ENCODE measurements around the gene ATP5F1E. TPM values are rescaled to one million over a fixed set of nuclear protein-coding genes. Genes with fewer than 3 reads are reported as not detected.
A peak's percentile ranks its signal among the peaks of the same experiment; 100 is the strongest.

ATP5F1E gene
- 10 to 100 TPM; 45.5 to 78.0 TPM for total RNA-seq

- peak within 1 kb of the TSS; percentile 40 for H3K27ac Mint-ChIP-seq
- H3K4me3 Mint-ChIP-seq: peak within 1 kb of the TSS; percentile 90
- H3K27me3 Mint-ChIP-seq: no peaks in the 10 kb centered on the region
- H3K9me3 Mint-ChIP-seq: no peaks in the 10 kb centered on the region
- ATAC-seq (replicated peaks): peak; percentile 94
- H3K36me3 Mint-ChIP-seq (ENCODE audit: low read depth): peaks cover 93% of the 10 kb centered on the region
- peaks cover 37% of the 10 kb centered on the region for H3K4me1 Mint-ChIP-seq
Measured at GRCh38 chr20:59032023-59032712, at the start of gene ATP5F1E. ATP5F1E (minus strand) TSS chr20:59032335; CDS start chr20:59032251, 84 bp downstream.

GRCh38 chr20:59081036-59081435, 48.9 kb upstream of the ATP5F1E start:
- Mint-ChIP-seq H3K27me3 (peaks cover 12% of the 10 kb centered on the region), H3K4me1 (no peaks in the 10 kb centered on the region), H3K9me3 (no peaks in the 10 kb centered on the region), H3K4me3 (no peak overlapping the region), H3K27ac (no peak overlapping the region), H3K36me3 (ENCODE audit: low read depth) (no peaks in the 10 kb centered on the region)
- ATAC-seq (replicated peaks): no peak

GRCh38 chr20:59078231-59078630, 46.1 kb upstream of the ATP5F1E start:
- ATAC-seq (replicated peaks): peak; percentile 32
- Mint-ChIP-seq H3K4me3 (no peak overlapping the region), H3K36me3 (ENCODE audit: low read depth) (no peaks in the 10 kb centered on the region)

GRCh38 chr20:59077705-59078104, 45.6 kb upstream of the ATP5F1E start:
- peaks cover 20% of the 10 kb centered on the region for H3K4me1 Mint-ChIP-seq
- ATAC-seq (replicated peaks): no peak
- H3K9me3 Mint-ChIP-seq: no peaks in the 10 kb centered on the region
- H3K27ac Mint-ChIP-seq: peak overlapping the region; percentile 1
- no peak overlapping the region for H3K4me3 Mint-ChIP-seq
- H3K27me3 Mint-ChIP-seq: peaks cover 8% of the 10 kb centered on the region
- no peaks in the 10 kb centered on the region for H3K36me3 Mint-ChIP-seq (ENCODE audit: low read depth)

More at GRCh38 chr20:59078231-59078630, 46.1 kb upstream of the ATP5F1E start:
- Mint-ChIP-seq H3K9me3 (no peaks in the 10 kb centered on the region), H3K27me3 (peaks cover 8% of the 10 kb centered on the region), H3K4me1 (peaks cover 20% of the 10 kb centered on the region), H3K27ac (no peak overlapping the region)

- peak; percentile 54 for ATAC-seq (replicated peaks)
- no peaks in the 10 kb centered on the region for H3K9me3 Mint-ChIP-seq
- H3K4me1 Mint-ChIP-seq: peaks cover 20% of the 10 kb centered on the region
- H3K27me3 Mint-ChIP-seq: peaks cover 5% of the 10 kb centered on the region
- H3K4me3 Mint-ChIP-seq: peak overlapping the region; percentile 21
- no peak overlapping the region for H3K27ac Mint-ChIP-seq
- H3K36me3 Mint-ChIP-seq (ENCODE audit: low read depth): no peaks in the 10 kb centered on the region
Measured at GRCh38 chr20:59075934-59076508, 43.9 kb upstream of the ATP5F1E start.

GRCh38 chr20:59074456-59074855, 42.3 kb upstream of the ATP5F1E start:
- peaks cover 9% of the 10 kb centered on the region for H3K27me3 Mint-ChIP-seq
- peak; percentile 89 for ATAC-seq (replicated peaks)
- H3K9me3 Mint-ChIP-seq: no peaks in the 10 kb centered on the region
- H3K27ac Mint-ChIP-seq: no peak overlapping the region
- no peaks in the 10 kb centered on the region for H3K36me3 Mint-ChIP-seq (ENCODE audit: low read depth)
- H3K4me3 Mint-ChIP-seq: peak overlapping the region; percentile 66
- peaks cover 20% of the 10 kb centered on the region for H3K4me1 Mint-ChIP-seq

GRCh38 chr20:59073582-59073981, 41.4 kb upstream of the ATP5F1E start:
- Mint-ChIP-seq H3K27ac (no peak overlapping the region), H3K27me3 (peaks cover 9% of the 10 kb centered on the region), H3K9me3 (no peaks in the 10 kb centered on the region), H3K4me3 (no peak overlapping the region), H3K36me3 (ENCODE audit: low read depth) (no peaks in the 10 kb centered on the region), H3K4me1 (peaks cover 20% of the 10 kb centered on the region)
- no peak for ATAC-seq (replicated peaks)

- Mint-ChIP-seq H3K27me3 (peaks cover 4% of the 10 kb centered on the region), H3K4me1 (peaks cover 20% of the 10 kb centered on the region), H3K4me3 (no peak overlapping the region), H3K9me3 (no peaks in the 10 kb centered on the region), H3K36me3 (ENCODE audit: low read depth) (no peaks in the 10 kb centered on the region), H3K27ac (no peak overlapping the region)
- ATAC-seq (replicated peaks): no peak
Measured at GRCh38 chr20:59071216-59071615, 39.1 kb upstream of the ATP5F1E start.

GRCh38 chr20:59069026-59069425, 36.9 kb upstream of the ATP5F1E start:
- H3K4me1 Mint-ChIP-seq: peaks cover 3% of the 10 kb centered on the region
- H3K9me3 Mint-ChIP-seq: no peaks in the 10 kb centered on the region
- ATAC-seq (replicated peaks): no peak
- no peak overlapping the region for H3K27ac Mint-ChIP-seq
- H3K27me3 Mint-ChIP-seq: peaks cover 4% of the 10 kb centered on the region
- no peaks in the 10 kb centered on the region for H3K36me3 Mint-ChIP-seq (ENCODE audit: low read depth)
- no peak overlapping the region for H3K4me3 Mint-ChIP-seq

GRCh38 chr20:59068534-59068933, 36.4 kb upstream of the ATP5F1E start:
- no peaks in the 10 kb centered on the region for H3K36me3 Mint-ChIP-seq (ENCODE audit: low read depth)
- no peak for ATAC-seq (replicated peaks)
- H3K4me3 Mint-ChIP-seq: no peak overlapping the region
- H3K9me3 Mint-ChIP-seq: no peaks in the 10 kb centered on the region
- peaks cover 7% of the 10 kb centered on the region for H3K27me3 Mint-ChIP-seq
- H3K27ac Mint-ChIP-seq: no peak overlapping the region
- H3K4me1 Mint-ChIP-seq: no peaks in the 10 kb centered on the region

GRCh38 chr20:59064214-59064722, 32.1 kb upstream of the ATP5F1E start:
- no peak overlapping the region for H3K27ac Mint-ChIP-seq
- no peaks in the 10 kb centered on the region for H3K4me1 Mint-ChIP-seq
- no peak for ATAC-seq (replicated peaks)
- no peaks in the 10 kb centered on the region for H3K9me3 Mint-ChIP-seq
- peaks cover 12% of the 10 kb centered on the region for H3K27me3 Mint-ChIP-seq
- no peak overlapping the region for H3K4me3 Mint-ChIP-seq
- H3K36me3 Mint-ChIP-seq (ENCODE audit: low read depth): no peaks in the 10 kb centered on the region

- Mint-ChIP-seq H3K4me1 (no peaks in the 10 kb centered on the region), H3K4me3 (no peak overlapping the region), H3K27ac (no peak overlapping the region), H3K36me3 (ENCODE audit: low read depth) (no peaks in the 10 kb centered on the region), H3K9me3 (no peaks in the 10 kb centered on the region), H3K27me3 (peaks cover 12% of the 10 kb centered on the region)
- ATAC-seq (replicated peaks): no peak
Measured at GRCh38 chr20:59063358-59064213, 31.5 kb upstream of the ATP5F1E start.

- H3K27ac Mint-ChIP-seq: no peak overlapping the region
Measured at GRCh38 chr20:59062081-59062480, 29.9 kb upstream of the ATP5F1E start.

GRCh38 chr20:59055302-59055701, 23.2 kb upstream of the ATP5F1E start:
- Mint-ChIP-seq H3K4me3 (no peak overlapping the region), H3K4me1 (no peaks in the 10 kb centered on the region), H3K9me3 (no peaks in the 10 kb centered on the region), H3K36me3 (ENCODE audit: low read depth) (no peaks in the 10 kb centered on the region), H3K27ac (no peak overlapping the region), H3K27me3 (peaks cover 15% of the 10 kb centered on the region)
- ATAC-seq (replicated peaks): no peak

More at GRCh38 chr20:59062081-59062480, 29.9 kb upstream of the ATP5F1E start:
- Mint-ChIP-seq H3K9me3 (no peaks in the 10 kb centered on the region), H3K36me3 (ENCODE audit: low read depth) (no peaks in the 10 kb centered on the region), H3K4me1 (no peaks in the 10 kb centered on the region), H3K27me3 (peaks cover 12% of the 10 kb centered on the region), H3K4me3 (no peak overlapping the region)
- ATAC-seq (replicated peaks): no peak

Data from activated T-helper 17 cell treated with anti-CD3 and anti-CD28 coated beads, Interleukin-2, amount 50 U/mL, for 72 hours (primary cell).